Activated CD8-positive, alpha-beta T cell treated with anti-CD3 and anti-CD28 coated beads, Interleukin-2, amount 10 ng/mL, durations not matched to agents 7 days and 5 days (primary cell): ENCODE data around the gene NLGN1. TPM values are rescaled to one million over a fixed set of nuclear protein-coding genes. Genes with fewer than 3 reads are reported as not detected.

ENCODE experiments used
- ATAC-seq: fragments of 150-1000 bp; cut with Tn5 transposase; one replicate; pipeline ENCODE4 v1.10.0; 2021; ENCODE audit warnings: moderate library complexity
- CTCF ChIA-PET: fragments of 350-600 bp; sonication (Branson Sonifier 250); formaldehyde crosslinking; loops from one replicate; lab custom pipeline; 2021; ENCODE audit warnings: antibody characterized with exemption; lab: Charles Lee
- POLR2A ChIA-PET: fragments of 350-600 bp; sonication (Branson Sonifier 250); formaldehyde crosslinking; loops from one replicate; lab custom pipeline; 2021; ENCODE audit warnings: antibody characterized with exemption; lab: Charles Lee
- DNase-seq: peaks from one replicate; pipeline ENCODE4 v3.0.0-alpha.2; 2020
- H3K27ac Mint-ChIP-seq: one replicate; pipeline ENCODE4 v1.8.0; 2021; ENCODE audit warnings: mild to moderate bottlenecking, mixed read lengths
- H3K27me3 Mint-ChIP-seq: one replicate; pipeline ENCODE4 v1.8.0; 2021; ENCODE audit warnings: low read depth, mixed read lengths
- H3K36me3 Mint-ChIP-seq: one replicate; pipeline ENCODE4 v1.8.0; 2021; ENCODE audit warnings: low read depth, mixed read lengths
- H3K4me1 Mint-ChIP-seq: one replicate; pipeline ENCODE4 v1.8.0; 2021; ENCODE audit warnings: low read depth, mixed read lengths
- H3K4me3 Mint-ChIP-seq: one replicate; pipeline ENCODE4 v1.8.0; 2021; ENCODE audit warnings: mild to moderate bottlenecking, mixed read lengths
- H3K9me3 Mint-ChIP-seq: one replicate; pipeline ENCODE4 v1.8.0; 2022; ENCODE audit warnings: mixed read lengths; ENCODE audit not compliant: insufficient read depth
- total RNA-seq, 2 experiments: library from RNA; stranded (reverse); gene quantifications; one replicate each; pipeline ENCODE4 v1.2.3, GENCODE V29; 2021

The NLGN1 gene
- total RNA-seq, 2 experiments from 2014 or later, result not detected

- H3K36me3 Mint-ChIP-seq, result no peaks in the 10 kb centered on the region
- H3K27ac Mint-ChIP-seq, result no peak overlapping the region
- H3K4me1 Mint-ChIP-seq, result no peaks in the 10 kb centered on the region
- ChIA-PET CTCF (no interaction called here), POLR2A (no interaction called here)
- ATAC-seq, result no peak
- no peak overlapping the region for H3K4me3 Mint-ChIP-seq
- H3K27me3 Mint-ChIP-seq, result no peaks in the 10 kb centered on the region
- H3K9me3 Mint-ChIP-seq, result no peaks in the 10 kb centered on the region
- no peak for DNase-seq
Measured at GRCh38 chr3:173992416-173992815, 594.9 kb downstream of the NLGN1 start.

- Mint-ChIP-seq H3K27ac (no peak overlapping the region), H3K4me3 (no peak overlapping the region), H3K27me3 (no peaks in the 10 kb centered on the region), H3K36me3 (no peaks in the 10 kb centered on the region), H3K9me3 (no peaks in the 10 kb centered on the region), H3K4me1 (no peaks in the 10 kb centered on the region)
- ChIA-PET CTCF (no interaction called here), POLR2A (no interaction called here)
- DNase-seq (no peak), ATAC-seq (no peak)
Measured at GRCh38 chr3:173993299-173993698, 595.8 kb downstream of the NLGN1 start.

- Mint-ChIP-seq H3K9me3 (no peaks in the 10 kb centered on the region), H3K4me3 (no peak overlapping the region), H3K27me3 (no peaks in the 10 kb centered on the region), H3K4me1 (no peaks in the 10 kb centered on the region), H3K27ac (no peak overlapping the region), H3K36me3 (no peaks in the 10 kb centered on the region)
- DNase-seq (no peak), ATAC-seq (no peak)
- POLR2A ChIA-PET, result no interaction called here
- CTCF ChIA-PET, result no interaction called here
Measured at GRCh38 chr3:174000675-174001074, 603.1 kb downstream of the NLGN1 start.

DNA sequence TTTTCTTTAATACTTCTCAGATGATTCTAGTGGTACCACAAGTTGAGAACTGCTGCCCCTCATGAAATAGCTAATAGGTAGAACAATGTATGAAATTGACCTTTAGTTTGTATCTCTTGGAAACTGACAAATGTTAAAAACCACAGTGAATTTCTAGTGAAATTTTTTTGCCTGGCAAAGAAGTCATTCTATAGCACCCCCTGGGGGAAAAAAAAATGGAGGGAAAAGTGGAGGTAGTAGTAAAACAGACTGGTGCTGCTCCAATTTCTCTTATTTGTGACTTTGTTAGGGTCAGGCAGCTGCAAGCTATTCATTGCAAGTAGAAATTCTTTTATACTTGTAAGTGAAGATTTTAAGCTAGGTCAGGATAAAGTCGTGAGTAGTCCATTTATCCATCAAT, 605.0 kb downstream of the NLGN1 start:
- CTCF ChIA-PET, result no interaction called here

DNA sequence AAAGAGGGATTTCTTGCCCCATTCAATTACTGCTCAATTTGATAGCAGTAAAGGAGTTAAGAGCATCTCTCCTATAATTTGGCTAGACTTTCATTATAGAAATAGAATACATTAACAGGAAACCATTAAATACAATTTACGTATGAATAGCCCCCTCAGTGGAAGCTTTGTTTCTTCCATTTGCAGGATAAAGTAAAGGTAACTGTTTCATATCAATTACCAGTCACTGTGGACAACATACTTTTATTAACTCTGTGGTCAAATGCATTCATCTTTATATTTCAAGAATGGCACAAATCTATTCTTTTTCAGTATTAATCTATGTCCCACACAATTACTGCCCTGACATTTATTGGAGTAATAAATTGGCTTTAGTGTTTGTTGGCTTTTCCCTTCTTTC, 613.4 kb downstream of the NLGN1 start:
- H3K36me3 Mint-ChIP-seq, result no peaks in the 10 kb centered on the region
- no peak overlapping the region for H3K4me3 Mint-ChIP-seq
- no peak overlapping the region for H3K27ac Mint-ChIP-seq
- CTCF ChIA-PET, result no interaction called here
- H3K4me1 Mint-ChIP-seq, result no peaks in the 10 kb centered on the region
- POLR2A ChIA-PET, result no interaction called here
- no peaks in the 10 kb centered on the region for H3K27me3 Mint-ChIP-seq
- H3K9me3 Mint-ChIP-seq, result no peaks in the 10 kb centered on the region
- DNase-seq (no peak), ATAC-seq (no peak)

More for the DNA sequence above, 605.0 kb downstream of the NLGN1 start:
- DNase-seq, result no peak
- ATAC-seq, result no peak
- no peaks in the 10 kb centered on the region for H3K27me3 Mint-ChIP-seq
- no peaks in the 10 kb centered on the region for H3K36me3 Mint-ChIP-seq
- H3K4me3 Mint-ChIP-seq, result no peak overlapping the region
- no peaks in the 10 kb centered on the region for H3K9me3 Mint-ChIP-seq
- H3K27ac Mint-ChIP-seq, result no peak overlapping the region
- H3K4me1 Mint-ChIP-seq, result no peaks in the 10 kb centered on the region
- POLR2A ChIA-PET, result no interaction called here

GRCh38 chr3:174016186-174016585, 618.6 kb downstream of the NLGN1 start:
- ChIA-PET CTCF (no interaction called here), POLR2A (no interaction called here)
- Mint-ChIP-seq H3K27me3 (no peaks in the 10 kb centered on the region), H3K4me1 (no peaks in the 10 kb centered on the region), H3K4me3 (no peak overlapping the region), H3K9me3 (peaks cover 6% of the 10 kb centered on the region), H3K27ac (no peak overlapping the region), H3K36me3 (no peaks in the 10 kb centered on the region)
- DNase-seq (no peak), ATAC-seq (no peak)

- Mint-ChIP-seq H3K9me3 (peaks cover 6% of the 10 kb centered on the region), H3K27me3 (no peaks in the 10 kb centered on the region), H3K4me1 (no peaks in the 10 kb centered on the region), H3K27ac (no peak overlapping the region), H3K36me3 (no peaks in the 10 kb centered on the region), H3K4me3 (no peak overlapping the region)
- no peak for ATAC-seq
- DNase-seq, result no peak
- CTCF ChIA-PET, result no interaction called here
- POLR2A ChIA-PET, result no interaction called here
Measured at GRCh38 chr3:174020156-174020555, 622.6 kb downstream of the NLGN1 start.

DNA sequence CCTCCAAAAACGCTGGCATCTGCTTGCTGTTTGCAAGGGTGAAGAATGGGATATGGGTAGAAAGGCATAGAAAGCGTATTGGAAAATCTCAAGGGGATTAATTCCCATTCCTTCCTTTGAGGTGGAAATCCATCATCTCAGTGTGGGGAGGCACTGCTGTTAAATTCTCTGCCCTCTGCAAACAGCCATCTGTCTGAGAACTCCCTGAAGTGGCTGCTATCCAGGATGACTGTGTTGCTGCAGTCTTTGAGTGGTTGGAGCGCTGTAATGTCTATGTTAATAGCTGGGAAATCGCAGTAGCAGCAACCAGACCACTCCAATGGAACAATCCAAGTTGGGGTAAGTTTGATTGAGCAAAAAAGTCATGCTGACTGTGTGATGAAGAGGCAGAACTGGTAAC, 625.9 kb downstream of the NLGN1 start:
- Mint-ChIP-seq H3K36me3 (no peaks in the 10 kb centered on the region), H3K27me3 (no peaks in the 10 kb centered on the region), H3K4me3 (no peak overlapping the region), H3K4me1 (no peaks in the 10 kb centered on the region), H3K9me3 (no peaks in the 10 kb centered on the region), H3K27ac (no peak overlapping the region)
- CTCF ChIA-PET, result no interaction called here
- POLR2A ChIA-PET, result no interaction called here
- no peak for ATAC-seq
- DNase-seq, result no peak

GRCh38 chr3:174028673-174029072, 631.1 kb downstream of the NLGN1 start:
- no peak overlapping the region for H3K4me3 Mint-ChIP-seq
- no peak overlapping the region for H3K27ac Mint-ChIP-seq
- POLR2A ChIA-PET, result no interaction called here
- no peaks in the 10 kb centered on the region for H3K27me3 Mint-ChIP-seq
- peaks cover 4% of the 10 kb centered on the region for H3K9me3 Mint-ChIP-seq
- CTCF ChIA-PET, result no interaction called here
- ATAC-seq, result no peak
- H3K4me1 Mint-ChIP-seq, result no peaks in the 10 kb centered on the region
- no peak for DNase-seq
- H3K36me3 Mint-ChIP-seq, result no peaks in the 10 kb centered on the region

DNA sequence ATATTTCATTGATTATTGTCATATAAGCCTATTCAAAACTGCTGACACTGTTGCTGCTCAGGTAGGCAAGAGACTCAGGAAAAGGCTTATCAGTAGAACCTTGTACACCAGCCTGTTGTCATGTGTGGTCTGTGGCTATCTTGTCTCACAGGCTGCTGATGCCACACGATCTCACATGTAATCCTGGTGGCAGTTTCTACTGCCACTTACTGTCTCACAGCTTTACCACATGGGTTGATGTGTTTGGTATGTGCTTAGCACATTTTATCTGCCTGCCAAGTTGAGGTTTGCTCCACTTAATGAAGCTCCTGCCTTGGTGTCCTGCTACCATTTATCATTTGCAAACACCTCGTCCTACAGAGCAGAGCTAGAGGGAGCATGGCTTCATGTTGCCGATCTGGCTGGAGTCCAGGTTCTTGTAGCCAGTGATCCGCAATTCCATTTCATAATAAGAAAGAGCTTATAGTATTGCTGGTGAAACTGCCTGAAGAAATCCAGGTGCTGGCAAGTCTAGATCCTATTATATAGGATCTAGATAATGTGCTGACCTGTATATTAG, 637.9 kb downstream of the NLGN1 start:
- H3K36me3 Mint-ChIP-seq, result no peaks in the 10 kb centered on the region
- H3K4me3 Mint-ChIP-seq, result no peak overlapping the region
- no peak for ATAC-seq
- POLR2A ChIA-PET, result no interaction called here
- no peak for DNase-seq
- no peaks in the 10 kb centered on the region for H3K27me3 Mint-ChIP-seq
- H3K9me3 Mint-ChIP-seq, result peaks cover 3% of the 10 kb centered on the region
- CTCF ChIA-PET, result no interaction called here
- H3K27ac Mint-ChIP-seq, result no peak overlapping the region
- H3K4me1 Mint-ChIP-seq, result no peaks in the 10 kb centered on the region

DNA sequence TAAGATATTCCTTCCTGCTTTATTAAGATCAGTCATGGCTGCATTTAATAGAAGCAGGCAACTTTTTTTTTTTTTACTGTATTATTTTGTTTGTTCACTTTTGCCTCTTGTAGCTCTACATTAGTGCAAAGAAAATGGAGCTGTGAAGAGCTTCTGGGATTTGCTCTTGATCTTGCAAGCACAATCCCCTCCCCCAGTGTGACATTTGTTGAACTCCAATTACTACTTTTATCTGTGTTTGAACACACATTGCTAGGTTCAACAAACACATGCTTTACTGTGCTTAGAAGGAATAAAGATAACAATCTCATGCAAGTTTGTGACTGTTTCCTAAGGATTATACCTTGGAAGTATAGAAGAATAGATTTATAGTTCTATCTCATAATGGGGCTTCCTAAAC, 648.8 kb downstream of the NLGN1 start:
- ChIA-PET CTCF (no interaction called here), POLR2A (no interaction called here)
- DNase-seq, result no peak
- Mint-ChIP-seq H3K4me1 (no peaks in the 10 kb centered on the region), H3K9me3 (peaks cover 12% of the 10 kb centered on the region), H3K4me3 (no peak overlapping the region), H3K27me3 (no peaks in the 10 kb centered on the region), H3K27ac (no peak overlapping the region), H3K36me3 (no peaks in the 10 kb centered on the region)
- no peak for ATAC-seq

DNA sequence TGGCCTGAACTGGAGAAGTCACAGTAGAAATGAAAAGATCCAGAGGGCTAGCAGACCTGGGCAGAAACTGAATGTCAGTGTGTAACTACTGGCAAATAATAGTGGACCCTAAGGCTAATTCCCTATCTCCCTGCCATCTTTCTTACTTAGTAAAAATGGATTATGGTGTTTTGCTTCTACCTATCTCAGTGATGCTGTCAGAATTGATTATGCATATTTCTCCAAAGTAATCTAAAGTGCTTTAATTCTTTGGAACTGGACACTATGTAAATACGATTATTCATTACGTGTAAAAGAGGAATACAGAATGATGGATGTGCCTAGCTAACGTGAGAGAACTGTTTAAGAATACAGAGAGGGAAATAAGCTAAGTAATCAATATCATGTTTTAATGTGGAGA, 651.9 kb downstream of the NLGN1 start:
- CTCF ChIA-PET, result no interaction called here
- Mint-ChIP-seq H3K4me1 (no peaks in the 10 kb centered on the region), H3K27ac (no peak overlapping the region), H3K9me3 (peaks cover 8% of the 10 kb centered on the region), H3K27me3 (no peaks in the 10 kb centered on the region), H3K4me3 (no peak overlapping the region), H3K36me3 (no peaks in the 10 kb centered on the region)
- ATAC-seq (no peak), DNase-seq (no peak)
- POLR2A ChIA-PET, result no interaction called here

GRCh38 chr3:174051191-174051590, 653.6 kb downstream of the NLGN1 start:
- Mint-ChIP-seq H3K36me3 (no peaks in the 10 kb centered on the region), H3K27ac (no peak overlapping the region), H3K9me3 (no peaks in the 10 kb centered on the region), H3K4me3 (no peak overlapping the region), H3K27me3 (no peaks in the 10 kb centered on the region), H3K4me1 (no peaks in the 10 kb centered on the region)
- POLR2A ChIA-PET, result no interaction called here
- DNase-seq (no peak), ATAC-seq (no peak)
- CTCF ChIA-PET, result no interaction called here
